Stimulated activated CD8-positive, alpha-beta memory T cell treated with anti-CD3 and anti-CD28 coated beads, Interleukin-7, amount 100 ng/mL, for 24 hours (primary cell): Measurements from ENCODE around the gene AKR1E2.

ENCODE experiments used
- DNase-seq: peaks from one replicate; pipeline ENCODE4 v3.0.0-alpha.2; 2020; ENCODE audit warnings: low read depth

Gene AKR1E2

DNA sequence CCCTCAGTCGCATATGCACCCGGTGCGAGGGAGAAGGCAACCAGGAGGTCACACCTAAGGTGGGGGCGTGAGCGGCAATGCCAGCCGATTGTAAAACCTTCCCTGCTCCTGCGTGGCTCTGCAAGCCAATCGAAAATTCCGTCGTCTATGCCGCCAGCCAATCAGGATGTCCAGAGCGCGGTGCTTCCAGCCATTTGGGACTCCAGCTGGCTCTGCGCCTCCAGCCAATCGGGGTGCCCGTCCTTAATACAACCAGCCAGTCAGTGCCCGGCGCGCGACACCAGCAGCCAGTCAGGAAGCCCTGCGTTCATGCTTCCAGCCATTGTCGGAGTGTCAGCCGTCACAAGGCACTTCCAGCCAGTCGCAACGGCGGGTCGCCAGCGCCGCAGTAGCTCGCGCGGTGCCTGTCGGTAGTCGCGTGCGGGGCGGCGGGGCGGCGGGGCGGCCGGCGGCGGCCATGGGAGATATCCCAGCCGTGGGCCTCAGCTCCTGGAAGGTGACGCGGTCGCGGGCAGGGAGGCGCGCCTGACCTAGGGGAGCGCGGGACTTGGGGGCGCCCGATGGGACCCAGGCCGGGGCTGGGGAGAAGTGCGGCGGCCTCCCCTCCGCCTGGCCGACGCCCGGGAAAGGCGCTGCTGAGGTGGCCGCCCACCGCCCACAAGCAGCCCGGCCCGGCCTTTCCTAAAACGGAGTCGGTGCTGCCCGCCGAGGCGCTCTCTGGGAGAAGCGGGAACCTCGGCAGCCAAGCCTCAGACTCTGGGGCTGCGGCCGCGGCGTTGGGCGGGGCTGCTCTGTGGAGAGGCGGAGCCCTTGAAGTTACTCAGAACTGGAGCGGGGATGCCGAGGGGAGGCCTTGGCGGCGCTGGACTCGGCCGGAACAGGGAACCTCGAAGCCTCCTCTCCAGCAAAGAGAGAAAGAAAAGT is at the start of gene AKR1E2:
Gene AKR1E2 (plus strand): TSS at position 340 of the 924 bp plus-strand sequence. CDS start 118 bp downstream, at position 458.
- peak; percentile 60 for DNase-seq

DNA sequence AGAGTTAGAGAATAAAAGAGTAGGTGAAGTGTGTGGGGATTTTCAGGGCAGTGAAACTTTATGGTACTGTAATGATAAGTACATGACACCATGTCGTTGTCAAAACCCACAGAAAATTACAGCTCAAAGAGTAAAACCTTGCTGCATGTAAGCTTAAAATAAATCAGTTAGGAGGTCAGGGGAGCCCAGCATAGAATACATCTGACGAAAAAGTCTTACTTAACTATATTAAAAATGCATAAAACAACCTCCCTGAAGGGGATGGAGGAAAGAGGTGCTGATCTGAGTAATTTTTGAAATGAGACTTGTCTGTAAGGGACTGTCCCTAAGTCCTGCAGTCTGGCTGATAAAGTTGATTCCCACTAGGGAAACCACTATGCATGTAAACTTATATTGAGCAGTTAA is 49.8 kb upstream of the AKR1E2 start:
- no peak for DNase-seq

DNA sequence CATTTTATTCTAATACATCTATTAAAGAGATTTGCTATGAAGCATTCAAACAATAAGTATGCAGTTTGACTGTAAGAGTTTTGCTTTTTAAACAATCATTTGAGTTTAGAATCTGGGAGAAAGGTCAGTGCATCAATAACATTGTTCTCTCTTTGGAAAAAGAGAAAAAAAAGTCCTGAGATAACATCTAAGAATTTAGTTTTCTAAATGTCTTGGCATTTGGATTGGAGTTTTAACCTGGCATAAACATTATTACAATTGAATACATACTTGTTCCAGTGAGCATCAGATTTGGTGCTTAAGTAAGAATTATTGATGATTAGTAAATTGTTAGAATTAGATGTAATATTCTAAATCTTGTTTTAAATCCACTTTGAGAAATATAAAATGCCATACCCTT is 47.2 kb upstream of the AKR1E2 start:
- no peak for DNase-seq

DNA sequence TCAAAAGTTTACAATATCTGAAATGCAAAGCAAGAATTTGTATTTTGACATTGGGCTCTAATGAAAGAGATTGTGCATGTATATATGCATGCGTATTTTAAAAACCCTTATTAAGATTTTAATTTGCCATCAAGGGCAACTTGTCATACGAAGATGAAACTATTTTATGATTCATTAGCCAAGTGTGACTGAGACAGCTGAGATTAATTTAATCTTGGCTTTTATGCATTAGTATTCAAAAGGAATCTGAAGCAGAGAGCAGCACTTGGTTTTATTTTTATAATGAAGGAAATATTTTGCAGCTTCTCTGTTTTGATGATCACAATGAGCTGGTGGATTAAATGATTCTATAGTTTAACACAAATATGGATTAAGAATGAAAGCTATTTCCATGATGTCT is 45.9 kb upstream of the AKR1E2 start:
- no peak for DNase-seq

DNA sequence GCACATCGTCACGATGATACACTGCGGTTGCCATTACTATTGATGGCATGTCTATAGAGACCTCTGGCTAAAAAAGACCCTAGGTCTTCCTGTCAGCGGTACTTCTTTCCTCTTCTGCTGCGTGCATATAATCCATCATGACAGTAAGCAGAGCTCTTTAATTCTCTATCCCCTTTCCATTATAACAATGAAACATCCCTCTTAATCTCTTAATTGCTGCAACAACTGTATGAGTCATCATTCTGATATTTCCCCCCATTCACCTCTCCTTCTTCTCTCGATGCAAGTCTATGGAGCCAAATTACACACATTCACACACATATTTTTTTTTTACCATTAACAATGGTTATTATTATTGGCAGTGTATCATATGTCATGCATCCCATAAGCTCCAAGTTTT is 45.2 kb upstream of the AKR1E2 start:
- DNase-seq, result no peak

DNA sequence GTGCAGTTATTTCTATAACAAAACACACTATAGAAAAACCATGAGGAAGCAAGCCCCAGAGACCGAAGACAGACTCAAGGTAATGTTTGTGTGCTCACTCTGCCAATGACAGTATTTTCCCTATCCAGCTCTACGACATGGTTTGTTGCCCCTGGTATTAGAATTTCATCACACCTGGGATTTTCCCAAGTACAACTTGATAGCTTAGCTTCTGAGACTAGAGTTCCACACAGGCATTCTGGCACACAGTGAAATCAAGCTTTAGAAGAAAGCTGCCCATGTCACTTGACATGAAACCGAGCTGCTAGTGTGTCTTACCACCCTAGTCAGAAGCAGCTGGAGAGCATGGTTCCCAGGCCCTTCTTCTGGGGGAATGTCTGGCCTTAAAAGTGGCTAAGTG is 44.1 kb upstream of the AKR1E2 start:
- DNase-seq, result no peak

DNA sequence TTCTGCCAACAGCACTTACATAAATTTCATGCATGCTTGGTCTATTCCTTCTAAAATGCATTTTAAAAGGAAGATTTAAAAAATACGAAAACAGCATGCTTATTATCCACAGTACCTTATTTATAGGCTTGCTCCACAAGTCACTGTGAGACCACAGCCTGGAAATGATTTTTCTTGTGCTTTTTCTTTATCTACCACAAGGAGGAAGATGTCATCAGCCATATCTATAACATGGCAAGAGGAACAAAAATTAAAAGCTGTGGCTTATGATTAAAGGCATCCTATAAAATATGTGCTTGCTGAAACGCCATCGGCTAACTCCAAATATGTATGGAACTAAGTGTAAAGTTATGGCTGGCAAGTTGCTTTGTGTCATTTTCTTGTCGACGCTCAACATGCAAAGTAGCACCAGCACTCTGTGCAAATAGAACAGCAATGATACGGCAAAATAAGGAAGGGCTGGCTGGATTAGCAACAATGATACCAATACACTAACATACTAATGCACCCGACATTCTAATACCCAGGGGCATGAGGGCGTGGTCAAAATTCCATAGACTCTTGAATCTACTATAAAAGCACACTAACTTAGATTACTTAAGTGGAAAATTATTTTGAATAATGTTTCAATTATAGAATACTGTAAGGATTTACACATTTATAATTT is 41.2 kb upstream of the AKR1E2 start:
- DNase-seq, result no peak

DNA sequence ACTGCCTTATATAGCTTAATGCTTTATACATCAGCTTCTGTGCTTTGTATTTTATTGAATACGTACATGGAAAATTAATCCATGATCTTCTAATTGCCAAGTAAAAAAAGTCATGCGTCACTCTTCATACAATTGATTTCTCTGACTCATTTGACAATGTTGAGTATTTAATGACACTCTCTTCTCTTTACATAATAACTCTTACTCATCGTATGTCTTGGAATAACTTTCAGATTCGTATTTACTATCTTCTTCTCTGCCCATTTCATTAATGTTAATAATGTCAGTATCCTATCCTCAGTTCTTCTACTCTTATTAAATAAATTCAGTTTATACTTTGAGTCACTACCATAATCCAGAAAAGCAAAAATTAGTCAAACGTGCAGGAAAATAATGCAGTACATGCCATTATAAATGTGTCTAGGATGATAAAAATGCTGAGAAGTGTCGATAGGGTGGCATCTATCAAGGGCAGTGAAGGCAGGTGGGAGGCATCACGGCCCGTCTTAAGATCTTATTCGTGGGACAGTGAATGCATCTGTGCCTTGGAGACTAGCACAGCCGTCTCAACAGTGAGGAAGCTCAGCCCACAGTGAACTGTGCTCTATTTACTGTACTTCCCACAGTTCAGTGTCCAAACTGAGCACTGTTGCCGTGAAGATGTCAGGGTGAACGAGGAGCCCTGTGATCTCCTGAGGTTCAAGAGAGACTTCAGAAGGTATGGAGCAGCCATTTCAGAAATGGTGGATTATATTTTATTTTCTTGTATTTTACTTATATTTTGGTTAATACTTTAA is 39.8 kb upstream of the AKR1E2 start:
- DNase-seq, result no peak

DNA sequence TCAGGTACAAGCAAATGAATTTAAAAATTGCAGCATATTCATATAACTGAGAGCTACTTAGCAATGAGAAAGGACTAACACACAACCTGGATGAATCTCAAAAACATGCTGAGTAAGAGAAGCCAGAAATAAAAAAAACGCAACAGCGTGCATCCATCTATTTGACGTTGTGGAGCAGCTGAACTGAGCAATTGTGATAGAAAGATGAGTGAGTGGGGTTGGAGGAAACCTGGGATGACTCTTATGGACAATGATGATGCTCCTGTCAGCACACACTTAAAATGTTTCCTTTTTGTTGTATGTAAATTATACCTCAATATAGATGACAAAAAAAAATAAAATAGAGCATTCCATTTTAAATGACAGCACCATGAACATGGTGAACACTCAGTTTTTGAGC is 36.0 kb upstream of the AKR1E2 start:
- no peak for DNase-seq

DNA sequence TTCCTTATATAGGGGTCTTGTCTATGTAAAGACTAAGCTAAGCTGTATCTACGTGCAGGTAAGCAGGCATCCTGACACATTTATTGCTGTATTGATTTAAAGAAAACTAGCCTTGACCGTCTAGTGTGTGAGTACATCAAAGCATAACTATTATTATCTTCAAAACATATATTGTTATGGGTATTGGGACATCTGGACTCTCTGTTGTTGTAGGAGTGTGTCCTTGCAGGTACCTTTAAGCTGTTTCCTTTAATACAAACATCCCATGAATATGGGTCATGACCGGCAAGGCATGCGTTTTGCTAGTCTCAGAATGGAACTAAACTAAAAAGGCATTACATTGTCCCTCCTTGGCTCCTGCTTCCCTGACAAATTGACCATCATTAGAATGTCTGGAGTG is 35.1 kb upstream of the AKR1E2 start:
- DNase-seq, result no peak

DNA sequence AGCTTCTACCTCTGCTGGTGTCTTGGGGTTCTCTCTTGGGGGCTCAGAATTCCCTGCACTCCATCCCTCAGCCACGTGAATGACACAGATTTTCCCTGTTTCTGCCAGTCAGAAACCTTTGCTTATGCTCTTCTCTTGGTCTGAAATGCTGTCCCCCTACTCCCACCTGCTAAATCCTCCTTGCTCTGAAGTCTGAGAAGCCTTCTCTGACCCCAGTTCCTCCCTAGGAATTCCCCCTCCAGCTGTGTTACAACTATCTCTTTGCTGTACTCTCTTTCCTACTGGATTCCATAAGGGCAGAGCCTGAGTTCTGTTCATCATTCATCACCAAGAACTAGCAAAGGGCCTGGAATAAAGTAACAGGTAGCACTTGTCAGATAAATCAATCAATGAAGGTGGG is 33.6 kb upstream of the AKR1E2 start:
- no peak for DNase-seq

DNA sequence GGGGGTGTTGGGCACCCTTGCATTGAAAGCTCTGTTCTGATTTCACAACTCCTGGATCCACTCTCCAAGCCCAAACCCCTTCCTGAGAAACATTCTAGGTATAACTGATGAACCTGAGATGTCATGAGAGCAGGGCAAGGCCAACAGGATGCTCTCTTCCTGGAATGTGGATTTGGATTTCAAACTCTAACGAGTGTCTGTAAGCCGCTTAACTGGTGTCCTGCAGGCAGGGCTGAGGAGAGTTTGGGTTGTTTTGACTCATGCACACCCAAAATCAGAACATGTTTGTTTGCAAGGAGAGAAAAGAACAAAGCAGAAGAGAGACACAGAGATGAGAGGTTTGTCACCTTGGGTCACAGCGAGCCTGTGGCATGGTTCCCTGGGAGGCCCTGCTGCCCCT is 24.6 kb upstream of the AKR1E2 start:
- DNase-seq, result no peak

DNA sequence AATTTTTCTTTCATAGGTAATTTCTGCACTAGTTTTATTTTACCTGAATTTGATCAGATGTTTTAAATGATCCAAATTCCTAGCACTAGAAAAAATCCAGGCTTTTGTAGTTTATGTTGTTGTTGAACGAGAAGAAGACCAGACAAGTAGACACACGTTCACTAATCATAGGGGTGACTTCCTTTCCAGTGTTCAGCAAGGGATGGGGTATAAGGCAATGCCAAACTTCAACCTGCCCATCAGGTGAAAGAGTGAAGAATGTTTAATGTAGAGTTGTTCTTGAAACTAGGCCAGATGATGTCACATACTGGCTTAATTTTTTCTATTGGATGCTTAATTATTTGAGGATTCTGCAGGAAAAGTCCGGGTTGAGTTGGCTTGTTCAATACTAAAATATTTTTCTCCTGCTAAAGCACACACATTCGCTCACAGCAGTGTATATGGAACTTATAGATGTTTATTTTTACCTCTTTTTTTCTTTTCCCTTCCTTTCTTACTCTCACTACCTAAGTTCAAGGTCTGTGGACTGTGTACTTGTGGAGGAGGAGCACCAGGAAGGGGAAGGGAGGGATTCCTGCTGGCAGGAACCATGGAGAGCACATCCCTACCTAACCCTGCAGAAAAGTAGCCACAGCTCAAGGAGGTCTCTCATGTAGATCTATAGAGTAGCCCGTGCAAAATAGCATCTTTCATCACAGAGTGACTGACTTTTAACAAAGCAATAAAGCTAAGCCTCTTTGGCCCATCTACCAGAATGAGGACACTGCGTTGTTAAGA is 23.1 kb upstream of the AKR1E2 start:
- DNase-seq, result no peak

DNA sequence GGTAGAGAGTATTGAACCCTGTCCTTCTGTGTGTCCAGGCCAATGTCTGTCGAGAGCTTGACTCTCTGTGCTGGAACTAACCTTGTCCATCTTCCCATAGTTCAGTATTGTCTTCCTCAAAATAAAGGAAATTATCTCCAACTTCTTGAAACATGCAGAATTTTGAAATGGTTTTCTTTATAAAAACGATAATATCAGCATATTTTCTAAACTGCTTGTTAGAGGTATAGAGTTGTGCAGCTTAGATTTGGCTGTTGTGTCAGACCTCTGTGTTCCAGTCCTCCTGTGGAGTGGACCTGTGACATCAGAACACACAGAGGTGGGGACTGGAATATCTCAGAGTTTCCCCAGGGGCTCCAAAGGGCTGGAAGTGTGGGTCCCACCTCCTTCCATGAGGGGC is 22.2 kb upstream of the AKR1E2 start:
- DNase-seq, result no peak

DNA sequence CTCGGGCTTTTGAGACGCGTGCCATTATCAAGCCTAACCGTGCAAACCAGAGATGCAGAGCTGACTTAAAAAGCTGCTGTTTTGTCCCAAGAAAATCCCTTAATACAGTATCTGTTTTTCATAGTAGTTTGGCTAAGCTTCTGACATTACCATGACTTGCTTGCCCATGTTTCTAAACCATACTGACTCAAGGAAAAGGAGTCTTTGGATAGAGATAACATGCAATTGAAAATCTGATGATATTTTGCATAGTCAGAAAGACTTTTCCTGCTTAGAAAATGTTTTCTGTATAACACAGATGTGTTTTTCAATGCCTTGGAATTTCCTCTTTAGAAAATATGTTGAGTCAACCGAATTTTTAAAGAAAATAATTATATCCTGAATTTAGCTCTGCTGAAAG is 21.5 kb upstream of the AKR1E2 start:
- DNase-seq, result no peak

DNA sequence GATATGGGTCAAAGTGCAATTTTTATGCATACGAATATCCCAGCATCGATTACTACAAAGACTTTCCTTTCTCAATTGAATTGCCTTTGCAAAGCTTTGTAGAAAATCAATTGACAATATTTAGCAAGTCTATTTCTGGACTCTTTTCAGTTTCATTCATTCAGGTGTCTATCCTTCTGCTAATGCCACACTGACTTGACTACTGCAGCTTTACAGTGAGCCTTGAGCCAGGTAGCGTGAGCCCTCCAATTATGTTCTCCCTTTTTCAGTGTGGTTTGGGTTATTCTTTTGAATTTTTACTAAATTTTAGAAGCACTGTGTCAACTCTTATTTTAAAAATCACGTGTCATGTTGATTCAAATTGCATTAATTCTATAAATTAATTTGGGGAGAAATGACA is 19.5 kb upstream of the AKR1E2 start:
- no peak for DNase-seq

DNA sequence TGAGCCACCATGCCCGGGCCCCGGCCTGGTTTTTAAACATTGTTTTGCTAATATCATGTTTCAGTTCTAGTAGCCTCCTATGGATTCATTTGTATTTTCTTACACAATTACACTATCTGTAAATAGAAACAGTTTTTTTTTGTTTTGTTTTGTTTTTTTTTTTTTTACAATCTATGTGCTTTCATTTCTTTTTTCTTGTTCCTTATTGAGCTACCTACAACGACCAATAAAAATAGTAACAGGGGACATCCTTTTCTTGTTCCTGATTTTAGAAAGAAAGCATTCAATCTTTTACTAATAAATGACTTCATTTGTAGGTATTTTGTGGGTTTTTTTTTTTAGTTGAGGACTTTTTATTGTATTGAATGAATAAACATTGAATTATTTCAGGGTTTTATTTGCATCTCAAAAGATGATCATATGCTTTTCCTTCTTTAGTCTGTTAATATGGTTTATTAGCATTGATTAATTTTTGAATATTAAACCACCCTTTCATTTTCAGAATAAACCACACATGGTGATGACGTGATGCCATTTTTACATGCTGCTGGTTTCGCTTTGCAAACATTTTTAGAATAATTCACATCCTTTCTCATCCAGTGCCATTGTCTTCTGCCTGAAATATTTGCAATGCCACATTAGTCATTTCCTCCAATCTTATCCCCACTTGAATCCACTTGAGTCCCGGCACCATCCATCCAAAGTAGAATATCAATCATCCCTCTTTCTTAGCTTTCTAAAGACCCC is 18.1 kb upstream of the AKR1E2 start:
- DNase-seq, result no peak

DNA sequence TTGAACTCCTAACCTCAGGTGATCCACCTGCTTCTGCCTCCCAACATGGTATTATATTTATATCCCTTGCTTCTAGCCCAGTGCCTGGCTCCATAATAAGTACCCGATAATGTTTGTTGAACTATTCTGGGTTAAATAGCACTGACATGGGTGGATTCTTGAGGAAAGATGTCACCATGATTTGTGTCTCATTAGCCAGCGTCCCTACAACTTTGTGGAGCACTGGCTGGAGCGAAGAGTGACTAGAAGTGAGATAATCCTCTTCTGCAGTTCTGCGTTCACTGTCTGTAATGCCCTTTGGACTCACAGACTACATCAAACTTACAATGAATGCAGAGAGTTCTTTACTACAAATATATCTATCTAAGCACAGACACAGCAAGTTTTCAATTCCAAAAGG is 16.9 kb upstream of the AKR1E2 start:
- no peak for DNase-seq

DNA sequence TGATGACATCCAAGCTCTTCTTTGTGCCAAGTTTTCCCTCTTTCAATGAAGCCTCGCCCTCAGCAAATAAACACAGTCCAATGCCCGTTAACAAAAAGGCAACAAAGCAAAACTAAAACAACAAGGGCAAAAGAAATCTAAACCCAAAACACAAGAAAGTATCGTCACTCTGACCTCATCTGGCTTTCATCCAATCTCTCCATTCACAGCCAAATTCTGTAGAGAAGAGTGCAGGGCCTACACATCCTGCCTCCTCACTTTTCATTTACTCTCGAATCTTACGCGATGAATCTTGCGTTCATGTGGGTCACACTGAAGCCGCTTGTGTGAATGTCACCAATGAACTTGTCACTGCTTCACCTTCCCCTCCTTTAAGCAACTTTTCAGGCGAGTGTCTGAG is 15.9 kb upstream of the AKR1E2 start:
- DNase-seq, result no peak

DNA sequence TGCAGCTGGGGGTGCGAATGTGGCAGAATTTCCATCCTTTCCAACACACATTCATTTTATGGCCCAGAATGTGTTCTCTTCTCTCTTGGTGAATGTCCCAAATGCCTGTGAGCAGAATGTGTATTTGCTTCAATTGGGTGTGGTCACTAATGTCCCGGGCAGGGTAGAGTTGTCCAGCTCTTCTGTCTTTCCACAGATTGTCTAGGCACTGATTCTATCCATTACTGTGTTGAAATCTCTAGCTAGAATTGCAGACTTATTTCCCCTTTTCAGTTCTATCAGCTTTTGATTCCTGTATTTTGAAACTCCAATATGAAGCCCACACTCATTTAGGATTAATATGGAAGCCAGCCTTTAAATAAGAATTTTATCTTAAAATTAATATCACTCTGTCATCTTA is 14.0 kb upstream of the AKR1E2 start:
- DNase-seq, result no peak

DNA sequence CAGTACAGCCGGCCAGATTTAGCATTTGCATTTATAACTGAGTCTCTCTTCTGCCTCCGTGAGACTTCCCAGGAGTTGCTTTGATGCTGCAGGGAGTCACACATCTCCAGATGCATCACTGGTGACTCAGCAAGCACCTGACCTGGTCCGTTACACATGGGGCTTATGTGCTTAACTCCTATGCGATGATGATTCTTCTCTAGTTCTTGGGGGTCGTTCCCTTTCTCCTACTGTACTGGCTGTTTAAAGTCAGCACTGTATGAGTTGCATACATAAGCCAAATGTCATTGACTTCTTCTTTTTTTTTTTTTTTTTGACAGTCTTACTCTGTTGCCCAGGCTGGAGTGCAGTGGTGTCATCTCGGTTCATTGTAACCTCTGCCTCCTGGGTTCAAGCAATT is 13.0 kb upstream of the AKR1E2 start:
- no peak for DNase-seq
